CD4-positive, alpha-beta T cell treated with Interleukin-4 for 4 hours (primary cell): Measurements from ENCODE around the gene PVR.
"Not testable (repeated sequence)": the region's sequence is repeated elsewhere in the genome, so short reads cannot be mapped to it uniquely, and the experiment has no call there.

ENCODE experiments used
- DNase-seq: peaks from one replicate; pipeline ENCODE4 v3.0.0-alpha.2; 2020

Gene PVR

GRCh38 chr19:44620667-44621066 is 23.0 kb upstream of the PVR start:
- DNase-seq: no peak

DNA sequence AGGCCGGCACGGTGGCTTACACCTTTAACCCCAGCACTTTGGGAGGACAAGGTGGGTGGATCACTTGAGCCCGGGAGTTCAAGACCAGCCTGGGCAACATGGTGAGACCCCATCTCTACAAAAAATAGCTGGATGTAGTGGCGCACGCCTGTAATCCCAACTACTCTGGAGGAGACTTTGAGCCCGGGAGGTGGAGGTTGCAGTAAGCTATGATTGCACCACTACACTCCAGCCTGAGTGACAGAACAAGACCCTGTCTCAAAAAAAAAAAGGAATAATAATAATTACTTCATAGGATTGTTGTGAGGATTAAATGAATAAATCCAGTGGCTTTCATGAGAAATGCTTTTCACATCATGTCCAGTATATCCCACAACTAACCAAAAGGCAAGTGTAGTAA is 22.3 kb upstream of the PVR start:
- no peak for DNase-seq

DNA sequence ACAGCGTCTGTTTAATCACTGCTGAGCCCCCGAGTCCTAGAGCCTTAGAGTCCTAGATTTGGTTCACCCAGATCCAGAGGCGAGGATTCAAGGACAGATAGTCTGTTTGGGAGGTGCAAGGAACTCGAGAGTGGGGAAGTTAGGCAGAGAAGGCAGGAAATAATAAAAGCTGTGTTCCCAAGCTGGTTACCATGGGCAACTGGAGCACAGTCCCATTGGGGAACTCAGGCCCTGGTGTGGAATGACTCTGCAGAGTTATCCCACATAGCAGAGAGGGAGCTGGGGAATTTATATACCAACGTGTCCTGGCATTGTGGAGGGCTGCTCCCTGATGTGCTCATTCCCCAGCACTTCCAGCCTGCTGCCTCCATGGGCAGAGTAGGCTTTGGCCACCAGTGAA is 20.6 kb upstream of the PVR start:
- DNase-seq: no peak

- no peak for DNase-seq
Measured at GRCh38 chr19:44623626-44624025, 20.1 kb upstream of the PVR start.

- DNase-seq: no peak
Measured at GRCh38 chr19:44624840-44625354, 18.8 kb upstream of the PVR start.

DNA sequence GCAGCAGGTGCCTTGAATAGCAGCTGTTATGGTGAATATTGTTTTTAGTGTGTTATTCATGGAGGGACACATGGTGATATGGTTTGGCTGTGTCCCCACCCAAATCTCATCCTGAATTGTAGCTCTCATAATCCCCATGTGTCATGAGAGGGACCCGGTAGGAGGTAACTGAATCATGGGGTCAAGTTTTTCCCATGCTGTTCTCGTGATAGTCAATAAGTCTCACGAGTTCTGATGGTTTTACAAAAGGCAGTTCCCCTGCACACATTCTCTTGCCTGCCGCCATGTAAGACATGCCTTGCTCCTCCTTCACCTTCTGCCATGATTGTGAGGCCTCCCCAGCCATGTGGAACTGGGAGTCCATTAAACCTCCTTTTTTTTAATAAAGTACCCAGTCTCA is 18.1 kb upstream of the PVR start:
- not testable (repeated sequence) for DNase-seq

- DNase-seq: no peak
Measured at GRCh38 chr19:44626048-44626624, 17.6 kb upstream of the PVR start.

GRCh38 chr19:44627631-44628030 is 16.1 kb upstream of the PVR start:
- no peak for DNase-seq

DNA sequence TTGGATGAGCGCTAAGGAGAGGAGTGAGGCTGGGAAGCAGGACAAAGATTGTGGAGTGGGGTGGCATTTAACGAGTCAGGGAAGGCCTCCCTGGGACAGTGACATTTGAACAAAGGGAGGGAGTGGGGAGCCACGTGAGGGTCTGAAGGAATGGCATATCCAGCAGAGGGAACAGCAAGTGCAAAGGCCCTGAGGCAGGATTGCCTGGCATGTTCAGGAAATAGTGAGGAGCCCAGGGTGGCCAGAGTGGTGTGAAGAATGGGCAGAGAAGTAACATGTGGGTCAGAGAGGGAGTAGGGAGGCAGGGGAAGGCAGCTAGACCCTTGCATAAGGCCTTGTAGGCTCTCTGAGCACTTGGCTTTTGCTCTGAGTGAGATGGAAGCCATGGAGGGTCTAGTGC is 14.9 kb upstream of the PVR start:
- DNase-seq: no peak

DNA sequence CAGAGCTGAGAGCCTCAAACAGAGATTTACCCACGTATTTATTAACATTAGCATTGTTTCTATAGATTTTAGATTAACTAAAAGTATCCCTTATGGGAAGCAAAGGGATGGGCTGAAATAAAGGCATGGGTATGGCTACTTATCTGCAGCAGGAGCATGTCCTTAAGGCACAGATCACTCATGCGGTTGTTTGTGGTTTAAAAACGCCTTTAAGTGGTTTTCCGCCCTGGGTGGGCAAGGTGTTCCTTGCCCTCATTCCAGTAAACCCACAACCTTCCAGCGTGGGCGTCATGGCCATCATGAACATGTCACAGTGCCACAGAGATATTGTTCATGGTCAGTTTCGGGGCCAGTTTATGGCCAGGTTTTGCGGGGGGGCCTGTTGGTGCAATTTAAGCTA is 12.1 kb upstream of the PVR start:
- DNase-seq: not testable (repeated sequence)

DNA sequence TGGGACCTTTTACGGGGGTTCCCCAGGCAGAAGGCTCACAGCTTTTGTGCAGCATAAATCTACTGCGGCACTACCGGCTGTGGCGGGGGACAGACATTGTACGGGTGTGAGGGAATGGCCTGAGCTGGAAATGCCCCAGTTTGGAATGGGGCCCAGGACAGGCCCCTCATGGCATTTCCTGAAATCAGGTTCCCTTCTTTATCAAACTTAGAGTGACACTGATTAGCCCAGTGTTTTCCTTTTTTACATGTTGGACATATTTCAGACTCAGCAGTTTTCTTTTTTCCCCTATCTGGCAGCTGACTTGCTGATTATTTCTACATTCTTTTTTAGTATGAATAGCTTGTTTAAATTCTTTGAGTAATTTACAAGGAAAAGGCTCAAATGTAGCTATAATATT is 9.7 kb upstream of the PVR start:
- not testable (repeated sequence) for DNase-seq

- no peak for DNase-seq
Measured at GRCh38 chr19:44634785-44635184, 8.9 kb upstream of the PVR start.

DNA sequence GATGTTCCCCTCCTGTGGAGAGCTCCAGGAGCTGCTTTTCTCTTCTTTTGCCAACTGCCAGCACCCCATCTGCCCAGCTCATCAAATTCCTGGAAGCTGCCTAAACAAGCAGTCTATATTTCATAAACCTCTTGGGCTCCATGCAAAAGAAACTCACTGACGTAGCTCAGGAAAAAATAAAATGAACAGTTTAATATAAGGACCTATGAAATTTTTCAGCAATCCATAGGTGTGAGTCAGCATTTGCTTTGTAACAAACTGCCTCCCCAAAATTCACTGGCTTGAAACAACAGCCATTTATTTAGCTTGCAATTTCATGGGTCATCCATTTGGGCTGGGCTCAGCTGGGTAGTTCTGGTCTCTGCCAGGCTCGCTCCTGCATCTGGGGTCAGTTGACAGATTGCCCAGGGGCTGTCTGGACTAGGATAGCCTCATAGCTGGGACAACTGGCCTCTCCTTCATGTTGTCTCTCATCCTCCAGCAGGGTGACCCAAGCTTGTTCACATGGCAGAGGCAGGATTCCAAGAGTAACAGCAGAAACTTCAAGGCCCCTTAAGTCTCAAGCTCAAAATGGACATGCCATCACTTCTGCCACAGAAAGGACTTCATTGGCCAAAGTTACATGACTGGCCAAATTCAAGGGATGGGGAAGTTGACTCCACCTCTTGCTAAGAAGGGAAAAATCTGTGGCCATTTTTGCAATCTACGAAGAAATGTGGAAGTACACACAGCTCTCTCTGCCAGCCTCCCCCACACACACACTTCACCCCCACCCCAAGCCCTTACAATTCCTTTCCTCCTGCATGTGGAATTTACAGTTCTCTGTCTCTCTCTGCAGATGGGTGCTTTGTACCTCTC is 7.9 kb upstream of the PVR start:
- no peak for DNase-seq

DNA sequence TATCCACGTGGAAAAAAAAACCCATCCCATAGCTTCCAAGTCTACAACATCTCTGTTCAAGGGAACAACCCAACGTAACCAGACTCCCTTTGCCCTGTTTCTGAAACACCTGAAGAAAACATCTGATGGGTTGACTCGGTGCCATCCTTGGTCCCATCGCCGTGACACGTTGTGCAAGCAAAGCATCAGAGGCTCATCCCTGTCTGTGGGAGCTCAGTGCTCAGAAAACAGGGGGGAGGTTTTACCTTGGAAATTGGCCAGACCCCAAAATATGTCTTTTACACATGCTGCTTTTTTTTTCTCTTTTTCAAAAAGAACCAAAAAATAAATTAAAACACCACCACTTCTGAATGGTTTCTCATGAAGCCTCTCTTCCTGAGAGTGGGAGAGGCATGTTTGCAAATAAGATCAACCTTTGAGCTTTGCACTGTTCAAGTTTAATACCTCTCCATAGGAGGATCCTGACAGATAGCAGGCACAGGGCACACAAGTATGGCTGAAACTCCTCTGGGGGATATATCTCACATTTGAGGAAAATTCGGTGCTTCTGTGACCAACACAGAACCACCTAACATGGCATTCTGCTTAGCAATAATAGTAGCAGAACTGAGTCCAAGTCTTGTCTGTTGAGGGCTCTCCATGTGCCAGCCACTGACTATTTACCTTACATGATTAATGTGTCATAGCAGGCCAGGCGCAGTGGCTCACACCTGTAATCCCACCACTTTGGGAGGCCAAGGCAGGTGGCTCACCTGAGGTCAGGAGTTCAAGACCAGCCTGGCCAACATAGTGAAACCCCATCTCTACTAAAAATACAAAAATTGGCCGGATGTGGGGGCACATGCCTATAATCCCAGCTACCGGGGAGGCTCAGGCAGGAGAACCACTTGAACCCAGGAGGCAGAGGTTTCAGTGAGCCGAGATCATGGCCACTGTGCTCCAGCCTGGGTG is 7.0 kb upstream of the PVR start:
- no peak for DNase-seq

- DNase-seq: no peak
Measured at GRCh38 chr19:44637390-44637764, 6.3 kb upstream of the PVR start.

- DNase-seq: no peak
Measured at GRCh38 chr19:44640518-44640917, 3.2 kb upstream of the PVR start.

GRCh38 chr19:44641501-44642265 is 2.0 kb upstream of the PVR start:
- no peak for DNase-seq

- DNase-seq: no peak
Measured at GRCh38 chr19:44642377-44642776, 1.3 kb upstream of the PVR start.

DNA sequence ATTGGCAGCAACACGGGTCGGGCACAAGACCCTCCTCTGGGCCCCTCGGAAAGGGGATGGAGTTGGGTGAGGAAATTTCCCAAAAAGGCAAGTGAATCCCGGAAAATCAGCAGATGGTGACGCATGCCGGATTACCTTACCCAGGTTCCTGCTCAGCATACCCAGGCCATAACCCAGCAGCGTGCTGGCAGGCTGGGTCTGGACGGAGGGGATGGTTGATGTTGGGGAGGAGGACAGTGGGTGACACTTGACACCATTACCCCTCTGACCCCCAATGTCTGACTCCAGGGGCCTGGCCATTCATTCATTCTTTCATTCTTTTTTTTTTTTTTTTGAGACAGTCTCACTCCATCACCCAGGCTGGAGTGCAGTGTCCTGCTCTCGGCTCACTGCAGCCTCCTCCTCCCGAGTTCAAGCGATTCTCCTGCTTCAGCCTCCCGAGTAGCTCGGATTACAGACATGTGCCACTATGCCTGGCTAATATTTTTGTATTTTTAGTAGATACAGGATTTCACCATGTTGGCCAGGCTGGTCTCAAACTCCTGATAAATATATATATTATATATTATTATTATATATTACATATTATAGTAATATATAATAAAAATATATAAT is 799 bp downstream of the PVR start:
- DNase-seq: no peak

DNA sequence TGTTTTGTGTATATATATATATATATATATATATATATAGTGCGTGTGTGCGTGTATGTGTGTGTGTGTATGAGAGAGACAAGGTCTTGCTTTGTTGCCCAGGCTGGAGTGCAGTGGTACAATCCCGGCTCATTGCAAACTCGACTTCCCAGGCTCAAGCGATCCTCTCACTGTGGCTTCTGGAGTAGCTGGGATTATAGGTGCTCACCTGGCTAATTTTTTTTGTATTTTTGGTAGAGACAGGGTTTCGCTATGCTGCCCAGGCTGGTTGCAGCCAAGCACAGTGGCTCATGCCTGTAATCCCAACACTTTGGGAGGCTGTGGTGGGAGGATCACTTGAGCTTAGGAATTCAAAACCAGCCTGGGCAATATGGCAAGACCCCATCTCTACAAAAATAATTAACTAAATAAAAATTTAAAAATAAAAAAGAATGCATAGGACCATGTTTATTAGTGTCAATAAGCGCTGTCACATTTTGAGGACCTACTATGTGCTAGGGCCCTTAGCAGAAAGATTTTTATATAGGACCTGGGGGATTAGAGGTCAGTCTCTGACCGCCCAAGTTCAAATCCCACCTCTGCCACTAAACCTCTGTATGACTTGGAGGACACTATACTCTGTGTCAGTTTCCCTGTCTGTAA is 1.8 kb downstream of the PVR start:
- no peak for DNase-seq

GRCh38 chr19:44646049-44646416 is 2.3 kb downstream of the PVR start:
- DNase-seq: no peak

GRCh38 chr19:44647144-44647543 is 3.4 kb downstream of the PVR start:
- DNase-seq: no peak
